ENCODE measurements around the gene PTPN1. TPM values are rescaled to one million over a fixed set of nuclear protein-coding genes. Genes with fewer than 3 reads are reported as not detected.
"Not testable (repeated sequence)": the region's sequence is repeated elsewhere in the genome, so short reads cannot be mapped to it uniquely, and the experiment has no call there.

PTPN1 gene
- polyA plus RNA-seq, 1 donor (not counting 4 experiments of a cell fraction or from before 2014, with no cell fraction given), result 61.6 TPM

- no peak overlapping the region for H3K4me2 ChIP-seq (ENCODE audit: control insufficient read depth, extremely low read depth, insufficient read depth, low read depth, low read length)
- no peaks in the 10 kb centered on the region for H3K9me3 ChIP-seq (ENCODE audit: control insufficient read depth, low read depth, low read length)
- no peaks in the 10 kb centered on the region for H3K9me1 ChIP-seq (ENCODE audit: control insufficient read depth, extremely low read depth, insufficient read depth, low read length)
- no peaks in the 10 kb centered on the region for H4K20me1 ChIP-seq (ENCODE audit: control insufficient read depth, extremely low read depth, insufficient read depth, low read length)
- no peak overlapping the region for H2AFZ ChIP-seq (ENCODE audit: control insufficient read depth, low read length)
- H3K4me3 ChIP-seq (ENCODE audit: control insufficient read depth in 2 of 3, extremely low read depth in 1 of 3, insufficient read depth in 2 of 3, low read depth in 1 of 3, low read length in 3 of 3), result no peak overlapping the region
- H3K79me2 ChIP-seq (ENCODE audit: control insufficient read depth, insufficient read depth, low read length), result no peaks in the 10 kb centered on the region
- dilution Hi-C loops (cut with MboI; ENCODE audit: extremely low pct_ligation_motif_present, low sequenced_read_pairs), result no loop called here
- H3K36me3 ChIP-seq (ENCODE audit: control insufficient read depth in 2 of 2, extremely low read depth in 1 of 2, insufficient read depth in 2 of 2, low read length in 2 of 2), result no peaks in the 10 kb centered on the region
- no peak for TF ChIP-seq EZH2 (IDR thresholded peaks at IDR 0.05; ENCODE audit: low read length)
- no peak for DNase-seq (ENCODE audit: low read depth, low spot score)
- no peak overlapping the region for H3K9ac ChIP-seq (ENCODE audit: control insufficient read depth, extremely low read depth, insufficient read depth, low read length)
- H3K27ac ChIP-seq (ENCODE audit: control insufficient read depth, insufficient read depth, low read length), result no peak overlapping the region
- FAIRE-seq, result no peak
- H3K4me1 ChIP-seq (ENCODE audit: control insufficient read depth, extremely low read depth, insufficient read depth, low read length), result peaks cover 8% of the 10 kb centered on the region
- peaks cover 4% of the 10 kb centered on the region for H3K27me3 ChIP-seq (ENCODE audit: control insufficient read depth, extremely low read depth, insufficient read depth, low read length)
Measured at GRCh38 chr20:50596694-50597021, 86.5 kb downstream of the PTPN1 start.

- Histone ChIP-seq H3K4me1 (ENCODE audit: control insufficient read depth, extremely low read depth, insufficient read depth, low read length) (peaks cover 8% of the 10 kb centered on the region), H4K20me1 (ENCODE audit: control insufficient read depth, extremely low read depth, insufficient read depth, low read length) (no peaks in the 10 kb centered on the region), H3K9ac (ENCODE audit: control insufficient read depth, extremely low read depth, insufficient read depth, low read length) (no peak overlapping the region), H3K27ac (ENCODE audit: control insufficient read depth, insufficient read depth, low read length) (no peak overlapping the region), H3K4me3 (ENCODE audit: control insufficient read depth in 2 of 3, extremely low read depth in 1 of 3, insufficient read depth in 2 of 3, low read depth in 1 of 3, low read length in 3 of 3) (no peak overlapping the region), H3K27me3 (ENCODE audit: control insufficient read depth, extremely low read depth, insufficient read depth, low read length) (peaks cover 4% of the 10 kb centered on the region), H3K36me3 (ENCODE audit: control insufficient read depth in 2 of 2, extremely low read depth in 1 of 2, insufficient read depth in 2 of 2, low read length in 2 of 2) (no peaks in the 10 kb centered on the region), H3K4me2 (ENCODE audit: control insufficient read depth, extremely low read depth, insufficient read depth, low read depth, low read length) (no peak overlapping the region), H2AFZ (ENCODE audit: control insufficient read depth, low read length) (no peak overlapping the region), H3K9me3 (ENCODE audit: control insufficient read depth, low read depth, low read length) (no peaks in the 10 kb centered on the region), H3K79me2 (ENCODE audit: control insufficient read depth, insufficient read depth, low read length) (no peaks in the 10 kb centered on the region), H3K9me1 (ENCODE audit: control insufficient read depth, extremely low read depth, insufficient read depth, low read length) (no peaks in the 10 kb centered on the region)
- TF ChIP-seq EZH2 (IDR thresholded peaks at IDR 0.05; ENCODE audit: low read length) (no peak), CTCF (optimal IDR thresholded peaks at IDR 0.05 in 1 of 3, IDR thresholded peaks at IDR 0.05 in 1 of 3, conservative IDR thresholded peaks at IDR 0.05 in 1 of 3; ENCODE audit: extremely low read depth in 1 of 3, insufficient read depth in 2 of 3, low read length in 3 of 3) (no peak)
- dilution Hi-C loops (cut with MboI; ENCODE audit: extremely low pct_ligation_motif_present, low sequenced_read_pairs), result no loop called here
- FAIRE-seq, result no peak
- no peak for DNase-seq (ENCODE audit: low read depth, low spot score)
Measured at GRCh38 chr20:50597406-50597969, 87.3 kb downstream of the PTPN1 start.

- H3K36me3 ChIP-seq (ENCODE audit: control insufficient read depth in 2 of 2, extremely low read depth in 1 of 2, insufficient read depth in 2 of 2, low read length in 2 of 2), result no peaks in the 10 kb centered on the region
- FAIRE-seq (no peak), DNase-seq (ENCODE audit: low read depth, low spot score) (no peak)
- no peak overlapping the region for H3K9ac ChIP-seq (ENCODE audit: control insufficient read depth, extremely low read depth, insufficient read depth, low read length)
- H4K20me1 ChIP-seq (ENCODE audit: control insufficient read depth, extremely low read depth, insufficient read depth, low read length), result no peaks in the 10 kb centered on the region
- peaks cover 4% of the 10 kb centered on the region for H3K27me3 ChIP-seq (ENCODE audit: control insufficient read depth, extremely low read depth, insufficient read depth, low read length)
- dilution Hi-C loops (cut with MboI; ENCODE audit: extremely low pct_ligation_motif_present, low sequenced_read_pairs), result no loop called here
- no peak overlapping the region for H3K4me2 ChIP-seq (ENCODE audit: control insufficient read depth, extremely low read depth, insufficient read depth, low read depth, low read length)
- peaks cover 8% of the 10 kb centered on the region for H3K4me1 ChIP-seq (ENCODE audit: control insufficient read depth, extremely low read depth, insufficient read depth, low read length)
- H3K9me1 ChIP-seq (ENCODE audit: control insufficient read depth, extremely low read depth, insufficient read depth, low read length), result no peaks in the 10 kb centered on the region
- no peak overlapping the region for H3K27ac ChIP-seq (ENCODE audit: control insufficient read depth, insufficient read depth, low read length)
- H3K4me3 ChIP-seq (ENCODE audit: control insufficient read depth in 2 of 3, extremely low read depth in 1 of 3, insufficient read depth in 2 of 3, low read depth in 1 of 3, low read length in 3 of 3), result no peak overlapping the region
- H3K9me3 ChIP-seq (ENCODE audit: control insufficient read depth, low read depth, low read length), result no peaks in the 10 kb centered on the region
- no peak overlapping the region for H2AFZ ChIP-seq (ENCODE audit: control insufficient read depth, low read length)
- TF ChIP-seq EZH2 (IDR thresholded peaks at IDR 0.05; ENCODE audit: low read length) (no peak), CTCF (optimal IDR thresholded peaks at IDR 0.05 in 1 of 3, IDR thresholded peaks at IDR 0.05 in 1 of 3, conservative IDR thresholded peaks at IDR 0.05 in 1 of 3; ENCODE audit: extremely low read depth in 1 of 3, insufficient read depth in 2 of 3, low read length in 3 of 3) (no peak)
- H3K79me2 ChIP-seq (ENCODE audit: control insufficient read depth, insufficient read depth, low read length), result no peaks in the 10 kb centered on the region
Measured at GRCh38 chr20:50598074-50598473, 87.9 kb downstream of the PTPN1 start.

- H3K9me3 ChIP-seq (ENCODE audit: control insufficient read depth, low read depth, low read length); H3K27ac ChIP-seq (ENCODE audit: control insufficient read depth, insufficient read depth, low read length); H3K27me3 ChIP-seq (ENCODE audit: control insufficient read depth, extremely low read depth, insufficient read depth, low read length); H2AFZ ChIP-seq (ENCODE audit: control insufficient read depth, low read length); H3K4me3 ChIP-seq (ENCODE audit: control insufficient read depth in 2 of 3, extremely low read depth in 1 of 3, insufficient read depth in 2 of 3, low read depth in 1 of 3, low read length in 3 of 3); FAIRE-seq; dilution Hi-C loops (cut with MboI; ENCODE audit: extremely low pct_ligation_motif_present, low sequenced_read_pairs); H3K4me1 ChIP-seq (ENCODE audit: control insufficient read depth, extremely low read depth, insufficient read depth, low read length); H3K79me2 ChIP-seq (ENCODE audit: control insufficient read depth, insufficient read depth, low read length); DNase-seq (ENCODE audit: low read depth, low spot score); H3K9me1 ChIP-seq (ENCODE audit: control insufficient read depth, extremely low read depth, insufficient read depth, low read length); H3K9ac ChIP-seq (ENCODE audit: control insufficient read depth, extremely low read depth, insufficient read depth, low read length); H4K20me1 ChIP-seq (ENCODE audit: control insufficient read depth, extremely low read depth, insufficient read depth, low read length); H3K4me2 ChIP-seq (ENCODE audit: control insufficient read depth, extremely low read depth, insufficient read depth, low read depth, low read length); H3K36me3 ChIP-seq (ENCODE audit: control insufficient read depth in 2 of 2, extremely low read depth in 1 of 2, insufficient read depth in 2 of 2, low read length in 2 of 2): not testable (repeated sequence)
Measured at GRCh38 chr20:50598768-50599167, 88.6 kb downstream of the PTPN1 start.

All from keratinocyte (primary cell).